ENCODE measurements around the gene IL25. TPM values are rescaled to one million over a fixed set of nuclear protein-coding genes. Genes with fewer than 3 reads are reported as not detected.
"Not testable (repeated sequence)": the region's sequence is repeated elsewhere in the genome, so short reads cannot be mapped to it uniquely, and the experiment has no call there.

The IL25 gene
- total RNA-seq, 1 donor from 2014 or later: not detected

- H3K27me3 ChIP-seq: no peaks in the 10 kb centered on the region
- DNase-seq: no peak
- intact Hi-C loops (cut with DNase I): no loop called here
- H3K4me3 ChIP-seq: no peak overlapping the region
- H3K9me3 ChIP-seq: no peaks in the 10 kb centered on the region
- ATAC-seq: no peak
- TF ChIP-seq, protein P1, sequence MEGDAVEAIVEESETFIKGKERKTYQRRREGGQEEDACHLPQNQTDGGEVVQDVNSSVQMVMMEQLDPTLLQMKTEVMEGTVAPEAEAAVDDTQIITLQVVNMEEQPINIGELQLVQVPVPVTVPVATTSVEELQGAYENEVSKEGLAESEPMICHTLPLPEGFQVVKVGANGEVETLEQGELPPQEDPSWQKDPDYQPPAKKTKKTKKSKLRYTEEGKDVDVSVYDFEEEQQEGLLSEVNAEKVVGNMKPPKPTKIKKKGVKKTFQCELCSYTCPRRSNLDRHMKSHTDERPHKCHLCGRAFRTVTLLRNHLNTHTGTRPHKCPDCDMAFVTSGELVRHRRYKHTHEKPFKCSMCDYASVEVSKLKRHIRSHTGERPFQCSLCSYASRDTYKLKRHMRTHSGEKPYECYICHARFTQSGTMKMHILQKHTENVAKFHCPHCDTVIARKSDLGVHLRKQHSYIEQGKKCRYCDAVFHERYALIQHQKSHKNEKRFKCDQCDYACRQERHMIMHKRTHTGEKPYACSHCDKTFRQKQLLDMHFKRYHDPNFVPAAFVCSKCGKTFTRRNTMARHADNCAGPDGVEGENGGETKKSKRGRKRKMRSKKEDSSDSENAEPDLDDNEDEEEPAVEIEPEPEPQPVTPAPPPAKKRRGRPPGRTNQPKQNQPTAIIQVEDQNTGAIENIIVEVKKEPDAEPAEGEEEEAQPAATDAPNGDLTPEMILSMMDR (IDR thresholded peaks at IDR 0.05): no peak
- no peaks in the 10 kb centered on the region for H3K36me3 ChIP-seq
- H3K4me1 ChIP-seq: no peaks in the 10 kb centered on the region
- H3K27ac ChIP-seq: no peak overlapping the region
Measured at GRCh38 chr14:23414254-23414653, 41.6 kb downstream of the IL25 start.

DNA sequence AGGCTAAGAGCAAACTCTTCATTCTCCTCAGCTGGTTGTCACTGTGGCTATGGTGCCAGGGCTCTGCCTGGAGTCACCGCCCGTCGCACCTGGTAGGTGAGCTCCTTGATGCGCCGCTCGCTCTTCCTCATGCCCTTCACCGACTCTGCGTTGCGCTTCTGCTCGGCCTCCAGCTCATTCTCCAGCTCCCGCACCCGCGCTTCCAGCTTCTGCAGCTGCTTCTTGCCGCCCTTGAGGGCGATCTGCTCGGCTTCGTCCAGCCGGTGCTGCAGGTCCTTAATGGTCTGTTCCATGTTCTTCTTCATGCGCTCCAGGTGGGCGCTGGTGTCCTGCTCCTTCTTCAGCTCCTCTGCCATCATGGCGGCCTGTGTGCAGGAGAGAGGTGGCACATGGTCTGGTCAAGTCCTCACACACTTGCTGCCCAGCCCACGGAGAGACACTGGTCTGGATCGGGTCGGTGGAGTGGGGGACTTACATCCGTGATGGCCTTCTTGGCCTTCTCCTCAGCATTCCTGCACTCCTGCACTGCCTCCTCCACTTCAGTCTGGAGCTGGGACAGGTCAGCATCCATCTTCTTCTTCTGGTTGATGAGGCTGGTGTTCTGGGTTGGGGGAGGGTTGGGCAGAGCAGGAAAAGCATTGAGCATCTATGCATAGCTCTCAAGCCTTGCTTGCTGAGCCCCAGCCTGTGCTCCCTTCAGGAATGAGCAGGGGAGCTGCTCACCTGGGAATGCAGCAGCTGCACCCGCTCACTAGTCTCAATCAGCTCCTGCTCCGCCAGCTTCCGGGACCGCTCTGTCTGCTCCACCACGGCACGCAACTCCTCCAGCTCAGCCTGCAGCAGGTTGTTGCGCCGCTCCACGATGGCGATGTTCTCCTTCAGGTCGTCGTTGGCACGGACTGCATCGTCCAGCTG lies 42.6 kb downstream of the IL25 start:
- TF ChIP-seq, protein P1 (IDR thresholded peaks at IDR 0.05): no peak
- H3K4me1 ChIP-seq: no peaks in the 10 kb centered on the region
- DNase-seq (no peak), ATAC-seq (no peak)
- intact Hi-C loops (cut with DNase I): no loop called here
- H3K36me3 ChIP-seq: no peaks in the 10 kb centered on the region
- H3K4me3 ChIP-seq: no peak overlapping the region
- no peak overlapping the region for H3K27ac ChIP-seq
- no peaks in the 10 kb centered on the region for H3K9me3 ChIP-seq
- H3K27me3 ChIP-seq: no peaks in the 10 kb centered on the region

DNA sequence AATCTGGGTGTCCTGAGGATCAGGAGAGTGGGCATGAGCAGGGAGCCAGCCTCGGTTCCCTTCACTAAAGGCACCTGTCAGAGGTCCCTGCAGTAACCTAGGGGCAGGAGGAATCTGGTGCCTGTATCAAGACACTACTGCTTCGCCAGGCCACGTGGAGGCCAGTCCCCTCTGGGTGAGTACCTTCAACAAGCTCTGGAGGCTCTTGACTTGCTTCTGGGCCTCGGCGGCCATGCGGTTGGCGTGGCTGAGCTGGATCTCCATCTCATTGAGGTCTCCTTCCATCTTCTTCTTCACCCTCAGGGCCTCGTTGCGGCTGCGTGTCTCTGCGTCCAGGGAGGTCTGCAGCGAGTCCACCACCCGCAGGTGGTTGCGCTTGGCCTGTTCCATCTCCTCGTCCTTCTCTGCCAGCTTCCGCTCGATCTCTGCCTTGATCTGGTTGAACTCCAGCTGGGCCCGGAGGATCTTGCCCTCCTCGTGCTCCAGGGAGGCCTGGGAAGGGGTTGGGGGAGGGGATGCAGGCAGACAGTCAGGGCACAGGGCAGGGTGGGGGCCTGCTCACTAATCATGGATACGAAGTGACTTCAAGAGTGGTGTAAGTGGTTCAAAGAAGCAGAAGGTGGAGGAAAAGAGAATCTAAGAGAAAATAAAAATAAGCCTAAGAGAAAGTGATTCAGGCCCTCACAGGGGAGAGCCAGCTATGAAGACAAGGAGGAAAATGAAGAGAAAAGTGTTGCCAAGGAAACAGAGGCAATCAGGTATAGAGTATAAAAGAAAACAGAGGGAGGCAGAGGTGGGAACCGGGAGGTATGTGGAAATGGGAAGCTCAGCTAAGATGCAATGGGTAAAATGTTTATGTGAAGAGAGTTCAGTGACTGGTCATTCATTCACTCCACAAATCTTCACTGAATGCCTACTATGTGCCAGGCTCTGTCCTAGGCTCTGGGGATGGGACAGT lies 43.5 kb downstream of the IL25 start:
- Histone ChIP-seq H3K9me3 (no peaks in the 10 kb centered on the region), H3K27me3 (no peaks in the 10 kb centered on the region), H3K27ac (no peak overlapping the region), H3K36me3 (no peaks in the 10 kb centered on the region), H3K4me3 (no peak overlapping the region), H3K4me1 (no peaks in the 10 kb centered on the region)
- TF ChIP-seq, protein P1 (IDR thresholded peaks at IDR 0.05): no peak
- ATAC-seq (no peak), DNase-seq (no peak)
- intact Hi-C loops (cut with DNase I): no loop called here

GRCh38 chr14:23416801-23417200 lies 44.2 kb downstream of the IL25 start:
- no peaks in the 10 kb centered on the region for H3K36me3 ChIP-seq

GRCh38 chr14:23417269-23417668 lies 44.7 kb downstream of the IL25 start:
- ATAC-seq; H3K27me3 ChIP-seq; H3K4me3 ChIP-seq; H3K4me1 ChIP-seq; intact Hi-C loops (cut with DNase I); H3K27ac ChIP-seq; H3K36me3 ChIP-seq; H3K9me3 ChIP-seq; DNase-seq: not testable (repeated sequence)

More at GRCh38 chr14:23416801-23417200, 44.2 kb downstream of the IL25 start:
- Histone ChIP-seq H3K4me3 (no peak overlapping the region), H3K27ac (no peak overlapping the region), H3K4me1 (no peaks in the 10 kb centered on the region), H3K27me3 (no peaks in the 10 kb centered on the region), H3K9me3 (no peaks in the 10 kb centered on the region)
- intact Hi-C loops (cut with DNase I): no loop called here
- ATAC-seq (no peak), DNase-seq (no peak)
- TF ChIP-seq, protein P1 (IDR thresholded peaks at IDR 0.05): no peak
